Stimulated activated naive CD4-positive, alpha-beta T cell treated with Interleukin-2 at 50 U/mL for 16 hours (primary cell): Measurements from ENCODE around the gene FAIM.
"Not testable (repeated sequence)": the region's sequence is repeated elsewhere in the genome, so short reads cannot be mapped to it uniquely, and the experiment has no call there.

ENCODE experiments used
- DNase-seq: peaks from one replicate; lab custom pipeline; 2025; lab: John Stamatoyannopoulos, UW

Gene FAIM

GRCh38 chr3:138601661-138602060 is 6.9 kb upstream of the FAIM start:
- not testable (repeated sequence) for DNase-seq

GRCh38 chr3:138604106-138604595 is 4.4 kb upstream of the FAIM start:
- DNase-seq = not testable (repeated sequence)

GRCh38 chr3:138609898-138610266 is 1.3 kb downstream of the FAIM start:
- DNase-seq = no peak

GRCh38 chr3:138615462-138615861 is 6.9 kb downstream of the FAIM start:
- DNase-seq = no peak

DNA sequence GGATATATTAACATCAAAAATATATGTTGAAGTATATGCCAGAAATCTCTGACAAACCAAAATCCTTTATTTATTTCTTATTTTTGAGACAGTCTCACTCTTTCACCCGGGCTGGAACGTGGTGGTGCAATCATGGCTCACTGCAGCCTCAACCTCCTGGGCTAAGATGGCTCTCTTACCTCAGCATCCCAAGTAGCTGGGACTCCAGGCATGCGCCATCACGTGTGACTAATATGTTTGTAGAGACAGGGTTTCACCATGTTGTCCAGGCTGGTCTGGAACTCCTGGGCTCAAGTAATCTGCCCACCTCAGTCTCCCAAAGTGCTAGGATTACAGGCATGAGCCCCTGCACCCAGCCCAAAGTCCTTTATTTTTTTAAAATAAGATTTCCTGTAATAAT is 11.9 kb downstream of the FAIM start:
- DNase-seq = no peak

DNA sequence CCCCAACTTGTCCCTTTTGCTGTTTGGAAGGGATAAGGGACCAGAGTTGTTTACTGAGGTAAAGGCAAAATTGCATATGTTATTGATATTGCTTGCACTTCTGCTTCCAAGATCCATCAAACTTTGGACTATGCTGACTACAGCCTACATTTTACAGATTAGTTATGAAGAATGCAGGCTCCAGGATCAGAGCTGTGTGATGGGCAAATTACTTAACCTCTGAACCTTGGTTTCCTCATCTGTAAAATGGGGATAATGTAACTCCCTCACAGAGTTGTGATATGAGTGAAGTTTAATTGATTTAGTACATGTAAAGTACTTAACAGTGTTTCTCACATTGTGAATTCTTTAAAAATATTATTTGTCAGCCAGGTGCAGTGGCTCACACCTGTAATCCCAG is 15.9 kb downstream of the FAIM start:
- DNase-seq = no peak

GRCh38 chr3:138625707-138626365 is 17.3 kb downstream of the FAIM start:
- no peak for DNase-seq

DNA sequence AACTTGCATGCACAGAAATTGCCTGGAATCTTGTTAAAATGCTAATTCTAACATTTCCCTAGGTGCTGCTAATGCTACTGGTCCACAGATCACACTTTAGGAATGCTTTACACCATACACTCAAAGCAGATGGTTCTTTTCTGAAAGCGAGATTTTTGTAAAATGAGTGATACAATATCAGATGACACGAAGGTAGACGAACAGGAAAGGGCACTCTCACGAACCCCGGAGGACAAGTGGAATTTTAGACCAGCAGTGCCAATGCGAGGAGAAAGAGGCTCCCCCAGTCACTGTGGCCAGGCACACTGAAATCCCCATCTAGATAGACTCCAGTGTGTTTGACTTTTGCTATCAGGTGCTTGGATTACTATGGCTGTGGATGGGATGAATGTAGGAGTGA is 21.0 kb downstream of the FAIM start:
- no peak for DNase-seq

GRCh38 chr3:138638641-138639040 is 30.1 kb downstream of the FAIM start:
- DNase-seq = no peak

DNA sequence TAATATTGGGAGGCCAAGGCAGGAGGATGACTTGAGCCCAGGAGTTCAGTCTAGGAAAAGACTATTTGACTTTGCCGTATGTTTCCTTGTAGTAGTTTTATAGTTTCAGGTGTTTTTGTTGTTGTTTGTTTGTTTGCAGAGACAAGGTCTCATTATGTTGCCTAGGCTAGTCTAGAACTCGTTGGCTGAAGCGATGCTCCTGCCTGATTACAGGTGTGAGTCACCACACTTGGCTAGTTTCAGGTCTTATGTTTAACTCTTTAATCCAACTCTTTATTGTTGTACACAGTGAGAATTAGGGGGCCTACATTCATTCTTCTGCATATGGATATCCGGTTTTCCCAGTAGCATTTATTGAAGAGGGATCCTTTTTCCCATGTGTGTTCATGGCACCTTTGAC is 32.0 kb downstream of the FAIM start:
- no peak for DNase-seq

- DNase-seq = no peak
These were observed 33.8 kb downstream of the FAIM start for GRCh38 chr3:138642226-138642926.

DNA sequence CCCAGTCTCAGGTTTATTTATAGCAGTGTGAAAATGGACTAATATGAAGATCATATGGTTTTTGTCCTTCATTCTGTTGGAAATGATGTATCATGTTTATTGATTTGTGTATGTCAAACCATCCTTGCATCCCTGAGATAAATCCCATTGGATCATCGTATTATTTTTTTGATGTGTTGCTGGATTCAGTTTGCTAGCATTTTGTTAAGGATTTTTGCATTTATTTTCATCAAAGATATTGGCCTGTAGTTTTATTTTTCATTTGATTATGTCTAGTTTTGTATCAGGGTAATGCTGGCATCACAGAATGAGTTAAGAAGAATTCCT is 34.3 kb downstream of the FAIM start:
- DNase-seq = no peak

- no peak for DNase-seq
These were observed 37.4 kb downstream of the FAIM start for GRCh38 chr3:138646008-138646407.

DNA sequence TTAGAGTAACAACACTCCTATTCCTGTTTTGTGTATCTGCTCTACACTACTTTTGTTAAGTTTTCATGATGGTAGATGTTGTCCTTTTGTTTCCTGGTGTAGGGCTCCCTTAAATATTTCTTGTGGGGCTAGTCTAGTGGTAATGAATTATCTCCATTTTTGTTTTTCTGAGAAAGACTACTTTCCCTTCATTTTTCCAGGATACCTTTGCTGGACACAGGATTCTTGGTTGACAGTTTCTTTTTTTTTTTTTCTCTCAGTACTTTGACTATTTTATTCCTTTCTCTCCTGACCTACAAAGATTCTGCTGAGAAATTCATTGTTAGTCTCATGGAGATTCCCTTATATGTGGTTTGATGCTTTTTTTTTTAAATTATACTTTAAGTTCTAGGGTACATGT is 37.9 kb downstream of the FAIM start:
- no peak for DNase-seq

GRCh38 chr3:138649134-138649533 is 40.6 kb downstream of the FAIM start:
- DNase-seq = no peak

DNA sequence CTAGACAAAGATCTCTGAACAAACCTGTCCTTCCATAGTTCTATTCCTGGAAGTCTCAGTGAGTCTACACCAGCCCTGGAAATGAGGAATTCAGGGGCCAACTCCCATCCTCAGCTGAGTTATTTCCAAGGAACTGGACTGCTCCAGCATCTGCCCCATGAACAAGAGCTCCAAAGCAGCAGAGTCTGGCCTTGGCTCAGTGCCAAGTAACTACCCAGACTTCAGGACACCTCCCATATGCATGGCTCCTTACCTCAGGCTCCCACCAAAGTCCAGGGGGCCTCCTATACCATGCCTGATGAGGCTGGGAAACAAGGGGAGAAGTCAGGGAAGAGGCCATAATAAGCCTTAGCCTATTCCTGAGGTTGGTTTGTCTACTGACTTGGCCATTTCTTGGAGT is 45.0 kb downstream of the FAIM start:
- DNase-seq = no peak

DNA sequence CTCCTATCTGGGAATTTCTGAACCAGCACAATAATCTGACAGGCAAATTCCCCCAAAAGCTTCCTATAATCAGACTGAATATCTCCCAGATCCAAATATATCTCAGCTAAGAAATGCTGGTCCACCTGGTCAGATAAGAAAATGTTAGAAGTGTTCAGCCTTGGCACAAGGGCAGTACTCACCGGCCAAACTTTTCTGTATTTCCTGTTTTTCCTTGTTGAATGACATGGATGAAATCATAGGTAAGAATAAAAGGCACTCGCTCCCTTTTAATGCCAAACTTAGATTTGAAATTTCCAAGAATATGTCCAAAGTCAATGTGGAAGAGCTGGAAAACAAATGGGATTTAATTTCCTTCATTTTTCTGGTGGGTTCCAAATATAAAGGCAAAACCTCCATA is 48.9 kb downstream of the FAIM start:
- DNase-seq = no peak

- DNase-seq = no peak
These were observed 59.5 kb downstream of the FAIM start for GRCh38 chr3:138668107-138668506.

DNA sequence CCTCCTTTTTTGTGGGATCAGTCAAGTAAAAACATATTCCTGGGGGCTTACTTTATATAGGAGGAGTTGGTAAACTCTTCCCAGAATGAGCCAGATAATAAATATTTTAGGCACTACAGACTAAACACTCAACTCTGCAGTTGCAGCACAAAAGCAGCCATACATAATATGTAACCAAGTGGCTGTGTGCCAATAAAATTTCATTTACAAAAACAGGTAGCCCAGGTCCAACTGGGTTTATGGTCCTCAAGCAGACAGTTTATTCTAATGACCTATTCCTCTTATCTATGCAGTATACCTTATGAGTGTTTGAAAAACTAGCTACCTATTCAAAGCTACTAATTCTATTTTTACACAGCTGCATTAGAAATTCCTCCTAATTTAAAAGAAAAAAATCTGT is 61.8 kb downstream of the FAIM start:
- DNase-seq = no peak

DNA sequence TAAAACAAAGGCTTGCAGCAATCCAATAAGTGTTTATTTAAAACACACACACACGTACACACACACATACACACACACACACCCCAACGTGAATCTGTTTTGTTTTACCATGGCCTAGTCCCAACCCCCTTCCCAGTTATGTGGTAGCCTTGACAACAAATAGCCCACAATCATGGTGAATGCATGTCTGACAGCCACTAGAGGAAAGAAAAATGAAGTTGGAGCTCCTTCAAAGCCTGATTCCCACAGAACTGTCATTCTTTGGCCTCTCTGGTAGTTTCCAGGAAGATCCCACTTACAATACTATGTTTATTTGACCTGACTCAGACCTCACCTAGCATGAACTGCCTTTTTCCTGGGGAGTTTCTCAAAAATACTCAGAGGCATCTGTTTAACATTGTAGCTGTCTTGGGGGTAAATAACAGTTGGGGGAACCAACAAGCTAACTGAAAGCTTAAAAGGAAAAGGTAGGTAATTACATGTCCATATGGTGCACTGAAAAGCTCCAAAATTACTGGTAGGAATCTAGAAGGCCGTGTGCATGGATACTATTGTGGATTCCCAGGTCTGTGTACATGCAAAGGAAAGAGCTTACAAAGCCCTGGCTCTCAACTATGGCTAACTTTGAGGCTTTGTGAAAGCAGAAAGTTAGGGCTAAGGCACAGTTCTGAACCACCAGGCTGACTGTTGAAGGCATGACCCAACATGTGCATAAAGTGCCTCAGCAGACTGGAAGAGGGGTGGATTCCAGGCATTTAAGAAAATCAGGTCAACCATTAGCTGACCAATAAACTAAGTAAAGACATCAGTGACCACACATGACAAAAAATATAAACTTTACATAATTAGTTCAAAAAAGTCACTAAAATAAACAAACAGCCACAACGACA is 65.3 kb downstream of the FAIM start:
- DNase-seq = no peak

- no peak for DNase-seq
These were observed 66.8 kb downstream of the FAIM start for GRCh38 chr3:138675393-138675792.

DNA sequence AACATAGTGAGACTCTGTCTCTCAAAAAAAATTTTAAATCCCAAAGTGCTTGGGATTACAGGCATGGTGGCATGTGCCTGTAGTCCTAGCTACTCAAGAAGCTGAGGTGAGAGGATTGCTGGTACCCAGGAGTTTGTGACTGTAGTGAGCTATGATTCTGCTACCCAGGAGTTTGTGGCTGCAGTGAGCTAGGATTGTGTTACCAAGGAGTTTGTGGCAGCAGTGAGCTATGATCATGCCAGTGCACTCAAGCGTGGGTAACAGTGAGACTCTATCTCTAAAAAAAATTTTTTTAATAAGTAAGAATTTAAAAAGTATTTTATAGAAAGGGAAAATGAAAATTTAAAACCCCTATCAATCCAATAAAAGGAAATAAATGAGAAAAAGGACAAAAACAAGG is 69.5 kb downstream of the FAIM start:
- DNase-seq = no peak

GRCh38 chr3:138678874-138679392 is 70.4 kb downstream of the FAIM start:
- no peak for DNase-seq
